HUES6 (cell line): ENCODE results near the gene GNB3.

Experiments used
- H3K27ac ChIP-seq: 2 replicates; pipeline ENCODE4 v1.7.0; 2013; ENCODE audit warnings: low read depth, mild to moderate bottlenecking, low read length, inconsistent platforms
- H3K27me3 ChIP-seq: 2 replicates; pipeline ENCODE4 v1.6.1; 2013; ENCODE audit warnings: low read length; ENCODE audit not compliant: control insufficient read depth, insufficient read depth
- H3K36me3 ChIP-seq: 2 replicates; pipeline ENCODE4 v1.6.1; 2013; ENCODE audit warnings: low read length; ENCODE audit not compliant: control insufficient read depth, insufficient read depth
- H3K4me1 ChIP-seq: 2 replicates; pipeline ENCODE4 v1.6.1; 2013; ENCODE audit warnings: low read length; ENCODE audit not compliant: control insufficient read depth, insufficient read depth
- H3K4me3 ChIP-seq: 2 replicates; pipeline ENCODE4 v1.5.1; 2013; ENCODE audit warnings: low read depth, low read length
- H3K9ac ChIP-seq: one replicate; pipeline ENCODE4 v1.6.1; 2013; ENCODE audit warnings: mild to moderate bottlenecking, low read length
- H3K9me3 ChIP-seq: 2 replicates; pipeline ENCODE4 v1.6.1; 2013; ENCODE audit warnings: low read depth, low read length; ENCODE audit not compliant: control insufficient read depth, insufficient read depth

Gene GNB3

GRCh38 chr12:6839482-6840201 lies 1.1 kb upstream of the GNB3 start:
- H3K4me1 ChIP-seq, result 0 out of 2 replicates have a peak, but pooled peaks cover 2% of the 10 kb centered on the region
- H3K9ac ChIP-seq, result no peak overlapping the region
- H3K36me3 ChIP-seq, result peaks cover 68% of the 10 kb centered on the region
- no peak overlapping the region for H3K27ac ChIP-seq
- H3K9me3 ChIP-seq, result no peaks in the 10 kb centered on the region
- no peak overlapping the region for H3K4me3 ChIP-seq
- no peaks in the 10 kb centered on the region for H3K27me3 ChIP-seq

GRCh38 chr12:6840330-6840729 lies 395 bp upstream of the GNB3 start:
- no peaks in the 10 kb centered on the region for H3K9me3 ChIP-seq
- H3K4me3 ChIP-seq, result no peak overlapping the region
- 0 out of 2 replicates have a peak, but pooled peaks cover 2% of the 10 kb centered on the region for H3K4me1 ChIP-seq
- peaks cover 70% of the 10 kb centered on the region for H3K36me3 ChIP-seq
- H3K27ac ChIP-seq, result no peak overlapping the region
- no peaks in the 10 kb centered on the region for H3K27me3 ChIP-seq
- no peak overlapping the region for H3K9ac ChIP-seq

- peaks cover 77% of the 10 kb centered on the region for H3K36me3 ChIP-seq
- H3K27ac ChIP-seq, result no peak overlapping the region
- H3K9me3 ChIP-seq, result no peaks in the 10 kb centered on the region
- H3K4me1 ChIP-seq, result 0 out of 2 replicates have a peak, but pooled peaks cover 2% of the 10 kb centered on the region
- no peak overlapping the region for H3K9ac ChIP-seq
- H3K27me3 ChIP-seq, result no peaks in the 10 kb centered on the region
- H3K4me3 ChIP-seq, result no peak overlapping the region
Measured at GRCh38 chr12:6842075-6842474, 1.4 kb downstream of the GNB3 start.

GRCh38 chr12:6843118-6843902 lies 2.6 kb downstream of the GNB3 start:
- Histone ChIP-seq H3K9ac (no peak overlapping the region), H3K27me3 (no peaks in the 10 kb centered on the region), H3K9me3 (no peaks in the 10 kb centered on the region)

GRCh38 chr12:6845395-6845794 lies 4.7 kb downstream of the GNB3 start:
- peaks cover 75% of the 10 kb centered on the region for H3K36me3 ChIP-seq
- H3K4me1 ChIP-seq, result 0 out of 2 replicates have a peak, but pooled peaks cover 5% of the 10 kb centered on the region
- H3K9me3 ChIP-seq, result no peaks in the 10 kb centered on the region
- H3K27me3 ChIP-seq, result no peaks in the 10 kb centered on the region
- no peak overlapping the region for H3K9ac ChIP-seq
- H3K4me3 ChIP-seq, result no peak overlapping the region
- H3K27ac ChIP-seq, result no peak overlapping the region

More at GRCh38 chr12:6843118-6843902, 2.6 kb downstream of the GNB3 start:
- Histone ChIP-seq H3K36me3 (peaks cover 75% of the 10 kb centered on the region), H3K4me1 (0 out of 2 replicates have a peak, but pooled peaks cover 2% of the 10 kb centered on the region), H3K27ac (no peak overlapping the region), H3K4me3 (no peak overlapping the region)

GRCh38 chr12:6846316-6846869 lies 5.7 kb downstream of the GNB3 start:
- no peaks in the 10 kb centered on the region for H3K27me3 ChIP-seq
- no peaks in the 10 kb centered on the region for H3K9me3 ChIP-seq
- peaks cover 75% of the 10 kb centered on the region for H3K36me3 ChIP-seq
- H3K27ac ChIP-seq, result no peak overlapping the region
- no peak overlapping the region for H3K9ac ChIP-seq
- H3K4me1 ChIP-seq, result 0 out of 2 replicates have a peak, but pooled peaks cover 6% of the 10 kb centered on the region
- H3K4me3 ChIP-seq, result no peak overlapping the region

- Histone ChIP-seq H3K4me3 (no peak overlapping the region), H3K4me1 (0 out of 2 replicates have a peak, but pooled peaks cover 6% of the 10 kb centered on the region), H3K27me3 (no peaks in the 10 kb centered on the region), H3K9ac (no peak overlapping the region), H3K9me3 (no peaks in the 10 kb centered on the region), H3K27ac (no peak overlapping the region), H3K36me3 (peaks cover 67% of the 10 kb centered on the region)
Measured at GRCh38 chr12:6847676-6848075, 7.0 kb downstream of the GNB3 start.

GRCh38 chr12:6849427-6849826 lies 8.7 kb downstream of the GNB3 start:
- Histone ChIP-seq H3K27ac (no peak overlapping the region), H3K4me3 (no peak overlapping the region), H3K9ac (no peak overlapping the region), H3K36me3 (peaks cover 57% of the 10 kb centered on the region), H3K9me3 (no peaks in the 10 kb centered on the region), H3K4me1 (peaks cover 12% of the 10 kb centered on the region), H3K27me3 (no peaks in the 10 kb centered on the region)

- Histone ChIP-seq H3K4me1 (peaks cover 12% of the 10 kb centered on the region), H3K9ac (peak overlapping the region; percentile 76), H3K36me3 (peaks cover 51% of the 10 kb centered on the region), H3K27me3 (no peaks in the 10 kb centered on the region), H3K4me3 (peak overlapping the region; percentile 83), H3K9me3 (no peaks in the 10 kb centered on the region), H3K27ac (no peak overlapping the region)
Measured at GRCh38 chr12:6849976-6850560, 9.3 kb downstream of the GNB3 start.

- no peak overlapping the region for H3K27ac ChIP-seq
- peak overlapping the region; percentile 76 for H3K9ac ChIP-seq
- H3K27me3 ChIP-seq, result no peaks in the 10 kb centered on the region
- no peaks in the 10 kb centered on the region for H3K9me3 ChIP-seq
- peak overlapping the region; percentile 83 for H3K4me3 ChIP-seq
- peaks cover 12% of the 10 kb centered on the region for H3K4me1 ChIP-seq
- H3K36me3 ChIP-seq, result peaks cover 48% of the 10 kb centered on the region
Measured at GRCh38 chr12:6850796-6851152, 10.0 kb downstream of the GNB3 start.
